ENCODE measurements around the gene PLPPR4.

The PLPPR4 gene

GRCh38 chr1:99334991-99335390 is 70.7 kb downstream of the PLPPR4 start:
- no peak for DNase-seq (ENCODE audit: low read depth in 2 of 3, low spot score in 2 of 3)

GRCh38 chr1:99347041-99347684 is 82.9 kb downstream of the PLPPR4 start:
- DNase-seq (ENCODE audit: low read depth in 2 of 3, low spot score in 2 of 3), result no peak

GRCh38 chr1:99348397-99349132 is 84.3 kb downstream of the PLPPR4 start:
- DNase-seq (ENCODE audit: low read depth in 2 of 3, low spot score in 2 of 3), result no peak

GRCh38 chr1:99352821-99353220 is 88.5 kb downstream of the PLPPR4 start:
- DNase-seq (ENCODE audit: low read depth in 2 of 3, low spot score in 2 of 3), result no peak

- no peak for DNase-seq (ENCODE audit: low read depth in 2 of 3, low spot score in 2 of 3)
Observed at GRCh38 chr1:99358770-99359169, 94.5 kb downstream of the PLPPR4 start.

Measured in activated CD8-positive, alpha-beta memory T cell treated with anti-CD3 and anti-CD28 coated beads for 48 hours (primary cell).